HG02610 (cell line): ENCODE data around the gene FBF1.

ENCODE experiments used
- ATAC-seq: cut with Tn5 transposase; IDR thresholded peaks from one replicate; pipeline ENCODE4 v1.9.1; 2021; ENCODE audit warnings: mild to moderate bottlenecking, moderate library complexity; ENCODE audit not compliant: unreplicated experiment

FBF1 gene

DNA sequence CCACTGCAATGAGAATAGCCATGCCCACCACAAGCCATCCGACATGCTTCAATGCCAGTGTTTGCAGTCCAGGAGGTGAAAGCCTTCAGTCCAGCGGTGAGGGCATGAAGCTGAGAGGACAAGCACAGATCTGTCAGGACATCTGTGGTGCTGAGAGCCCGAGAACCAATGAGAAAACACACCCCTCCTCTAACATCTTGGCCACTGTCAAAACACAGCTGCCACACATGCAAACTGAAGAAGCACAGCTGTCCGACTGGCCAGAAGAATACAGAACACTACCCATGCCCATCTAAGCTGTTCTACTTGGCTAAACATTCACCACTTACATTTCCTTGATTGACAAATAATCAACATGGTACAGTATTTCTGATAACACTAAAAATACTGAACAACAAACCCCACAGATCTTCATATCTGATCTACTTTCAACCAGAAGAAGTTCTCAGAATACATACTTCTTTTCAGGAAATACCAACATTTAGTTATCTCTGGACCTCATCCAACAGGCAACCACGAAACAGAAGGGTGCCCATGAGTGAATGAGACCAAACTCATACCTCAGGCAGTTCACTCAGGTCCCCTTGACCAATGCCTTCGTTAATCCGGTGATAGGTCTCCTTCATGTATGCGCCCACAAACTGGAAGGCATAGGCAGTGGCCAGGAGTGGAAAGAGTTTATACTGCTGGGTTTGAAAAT lies 10.2 kb upstream of the FBF1 start:
- ATAC-seq = no peak

DNA sequence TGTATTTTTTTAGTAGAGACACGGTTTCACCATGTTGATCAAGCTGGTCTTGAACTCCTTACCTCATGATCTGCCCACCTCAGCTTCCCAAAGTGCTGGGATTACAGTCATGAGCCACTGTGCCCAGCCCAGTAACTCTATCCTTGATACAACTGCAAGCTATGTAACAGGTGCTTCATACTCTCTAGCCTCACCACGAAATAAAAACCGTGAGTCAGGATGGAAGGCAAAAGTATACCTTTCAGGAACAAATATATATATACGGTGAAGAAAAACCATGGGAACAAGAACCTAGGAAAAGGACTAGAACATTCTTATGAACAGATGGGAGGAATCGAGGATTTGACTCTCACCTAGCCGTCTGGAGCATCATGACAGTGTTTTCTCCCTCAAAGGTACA lies 9.6 kb upstream of the FBF1 start:
- no peak for ATAC-seq

DNA sequence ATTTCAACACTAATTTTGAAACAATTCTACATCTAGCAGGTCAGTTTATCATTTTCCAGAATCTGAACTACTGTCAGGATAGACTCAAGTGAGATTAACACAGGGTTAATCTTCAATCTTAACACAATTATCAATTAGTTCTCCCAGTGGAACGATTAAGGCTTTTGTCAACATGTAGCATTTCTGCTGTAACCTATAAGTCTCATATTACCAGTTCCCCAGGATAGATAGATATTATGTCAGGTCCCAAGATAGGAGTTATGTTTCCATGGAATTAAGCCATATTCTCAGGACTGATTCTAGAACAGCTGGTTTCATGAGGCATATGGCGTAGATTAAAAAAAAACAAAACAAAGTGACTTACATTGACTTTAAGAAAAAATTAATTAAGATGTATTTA lies 4.4 kb upstream of the FBF1 start:
- no peak for ATAC-seq

DNA sequence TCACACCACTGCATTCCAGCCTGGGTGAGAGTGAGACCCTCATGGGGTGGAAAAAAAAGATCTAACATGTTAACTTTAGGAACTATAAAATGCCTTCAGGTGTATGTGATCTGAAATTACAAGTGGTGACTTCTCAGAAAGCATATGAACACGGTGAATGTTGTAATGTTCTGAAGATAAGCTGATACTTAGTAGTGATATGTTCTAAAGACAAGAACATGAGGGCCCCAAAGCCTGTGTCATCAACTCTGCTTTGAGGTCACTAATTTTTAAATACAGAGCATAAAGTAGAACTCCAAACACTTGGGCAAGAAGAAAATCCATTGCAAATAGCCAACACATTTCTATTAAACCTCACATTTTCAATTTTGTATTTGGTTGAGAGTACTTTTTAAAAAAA lies 2.6 kb upstream of the FBF1 start:
- no peak for ATAC-seq

DNA sequence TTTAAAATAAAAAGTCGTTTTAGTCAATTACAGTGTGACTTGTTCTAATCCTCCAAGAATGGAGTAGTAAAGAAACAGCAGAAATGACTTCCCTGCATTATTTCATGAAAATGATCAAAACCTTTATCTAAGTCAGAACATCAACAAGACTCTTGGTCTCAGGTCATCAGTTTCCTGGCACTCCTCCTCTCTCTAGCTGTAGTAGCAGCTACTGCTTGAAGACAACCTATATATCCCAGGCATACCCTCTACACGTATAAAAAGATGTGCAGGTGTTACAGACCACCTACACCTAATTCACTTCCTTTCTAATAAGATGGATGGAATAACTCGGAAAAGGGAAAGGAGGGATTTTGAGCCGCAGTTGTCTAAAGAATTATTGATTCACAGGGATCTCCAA lies 1.6 kb upstream of the FBF1 start:
- no peak for ATAC-seq

DNA sequence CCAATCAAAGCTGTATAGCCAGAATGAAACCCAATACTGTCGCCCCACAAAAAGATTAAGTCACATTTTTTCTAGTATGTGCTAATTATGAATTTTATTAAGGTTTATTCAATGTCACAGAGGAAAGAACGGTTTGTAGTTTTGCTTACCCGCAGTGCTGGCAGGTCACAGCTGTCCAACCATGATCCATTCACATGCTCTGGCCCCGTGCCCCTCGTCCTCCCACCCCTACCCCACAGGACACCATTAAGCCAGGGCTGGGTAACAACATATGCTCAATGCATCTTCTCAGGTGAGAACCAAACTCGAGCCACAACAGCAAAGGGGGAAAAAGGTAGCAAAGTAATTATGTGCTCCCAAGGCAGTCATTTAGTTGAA lies 589 bp upstream of the FBF1 start:
- ATAC-seq = no peak

DNA sequence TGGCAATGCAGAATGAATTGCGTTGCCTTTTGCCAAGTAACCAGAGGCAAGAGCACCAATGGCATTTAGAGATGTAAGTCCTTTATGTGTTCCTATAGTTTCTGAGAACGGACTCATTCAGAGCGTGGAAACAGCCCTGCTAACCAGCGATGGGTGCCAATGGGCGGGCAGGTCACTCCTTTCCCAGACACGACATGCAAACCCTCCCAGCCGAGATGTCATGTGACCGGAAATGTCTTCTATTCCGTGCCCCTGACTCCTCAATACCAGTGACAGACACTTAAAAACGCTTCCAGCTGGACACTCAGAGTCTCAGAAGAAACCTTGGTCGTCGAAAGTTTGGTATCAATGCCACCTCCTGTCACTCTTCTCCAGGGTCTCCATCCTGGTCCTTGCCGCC lies 3.2 kb downstream of the FBF1 start:
- ATAC-seq = no peak

DNA sequence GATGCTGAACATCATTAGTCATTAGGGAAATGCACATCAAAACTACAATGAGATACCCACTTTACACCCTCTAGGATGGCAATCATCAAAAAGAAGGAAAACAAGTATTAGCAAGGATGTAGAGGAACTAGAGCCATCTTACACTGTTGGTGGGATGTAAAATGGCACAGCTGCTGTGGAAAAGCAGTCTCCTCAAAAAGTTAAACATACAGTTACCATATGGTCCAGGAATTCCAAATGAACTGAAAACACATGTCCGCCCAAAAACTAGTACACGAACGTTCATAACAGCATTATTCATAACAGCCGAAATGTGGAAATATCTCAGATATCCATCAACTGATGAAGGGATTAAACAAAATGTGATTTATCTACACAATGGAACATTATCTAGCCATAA lies 7.0 kb downstream of the FBF1 start:
- ATAC-seq = no peak

DNA sequence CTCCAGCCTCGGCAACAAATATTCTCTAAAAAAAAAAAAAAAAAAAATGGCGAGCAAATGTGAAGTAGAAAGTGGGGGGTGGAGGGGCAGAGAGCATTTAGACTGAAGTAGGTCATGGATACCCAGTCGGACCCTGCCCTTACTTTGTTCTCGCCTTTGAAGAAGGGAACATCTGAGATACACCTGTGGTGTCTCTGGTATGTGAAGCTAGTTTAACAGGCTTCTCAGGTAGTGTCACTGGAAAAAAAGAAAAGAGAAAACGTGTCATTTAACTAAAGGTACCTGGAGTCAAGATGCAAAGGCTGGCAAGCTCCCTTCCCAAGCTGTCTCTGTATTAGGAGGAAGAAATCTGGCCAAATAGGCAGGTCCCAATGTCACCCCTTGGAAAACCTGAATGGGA lies 8.0 kb downstream of the FBF1 start:
- ATAC-seq = no peak

DNA sequence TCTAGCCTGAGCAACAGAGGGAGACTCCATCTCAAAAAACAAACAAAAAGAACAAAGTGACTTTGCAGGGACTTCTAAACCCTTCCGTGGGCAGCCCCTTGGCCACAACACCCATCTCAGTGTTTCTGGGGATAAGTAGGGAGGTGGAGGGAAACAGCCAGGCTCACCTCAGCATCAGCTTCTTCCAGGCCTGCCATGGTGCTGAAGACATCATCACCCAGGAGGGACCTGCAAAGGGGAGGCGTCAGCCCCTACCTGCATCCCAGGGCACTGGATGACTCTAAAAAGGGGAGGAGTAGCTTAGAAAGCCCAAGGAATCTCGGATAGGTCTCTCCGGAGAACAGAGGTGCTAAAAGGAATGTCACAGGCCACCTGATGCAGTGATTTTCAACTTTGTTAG lies 9.8 kb downstream of the FBF1 start:
- ATAC-seq = no peak

DNA sequence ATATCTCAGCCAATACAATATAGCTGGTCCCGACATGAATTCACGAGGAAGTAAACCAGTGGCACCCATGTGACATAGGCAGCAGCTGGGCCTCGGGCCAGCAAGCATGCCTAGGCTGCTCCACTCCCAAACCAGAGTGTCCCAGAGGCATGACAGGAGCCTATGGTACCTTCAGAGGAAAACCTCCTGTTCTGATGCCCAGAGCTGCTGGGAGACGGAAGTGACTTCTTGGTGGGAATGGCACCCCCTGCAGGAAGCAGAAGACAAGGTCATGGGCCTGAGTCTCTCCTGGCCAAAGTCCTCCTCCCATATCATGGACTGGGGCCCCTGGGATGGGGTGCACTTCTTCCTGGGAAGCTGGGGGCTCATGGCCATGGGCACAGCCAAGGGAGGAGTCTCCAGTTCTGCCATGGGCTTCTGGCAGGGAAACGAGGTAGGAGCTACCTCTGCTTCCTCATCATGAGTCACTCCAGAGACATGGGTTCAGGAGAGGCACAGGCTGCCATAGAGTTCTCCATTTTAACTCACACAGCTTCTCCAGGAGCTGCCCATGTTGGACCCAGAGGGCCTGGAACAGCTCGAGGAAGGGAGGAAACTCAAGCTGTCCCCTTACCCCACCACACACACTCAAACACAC lies 13.4 kb downstream of the FBF1 start:
- no peak for ATAC-seq

DNA sequence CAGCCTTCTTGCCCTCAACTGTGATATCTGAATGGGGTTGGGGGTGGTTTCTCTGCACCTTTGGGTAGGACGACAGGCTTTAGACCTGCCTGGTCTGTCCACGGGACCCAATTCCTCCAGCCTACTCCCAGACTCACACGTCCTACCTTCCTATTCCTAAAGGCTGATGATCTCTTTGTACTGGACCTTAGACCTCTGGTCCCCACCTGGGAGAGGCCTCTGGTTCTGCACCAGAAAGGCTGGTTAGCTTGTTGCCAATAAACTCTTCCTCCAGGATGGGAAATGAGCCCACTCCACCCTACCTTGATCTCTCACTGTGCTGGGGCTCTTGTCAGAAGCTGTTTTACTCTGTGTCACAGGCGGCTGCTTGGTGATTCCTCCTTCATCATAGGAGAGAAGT lies 14.4 kb downstream of the FBF1 start:
- ATAC-seq = no peak

DNA sequence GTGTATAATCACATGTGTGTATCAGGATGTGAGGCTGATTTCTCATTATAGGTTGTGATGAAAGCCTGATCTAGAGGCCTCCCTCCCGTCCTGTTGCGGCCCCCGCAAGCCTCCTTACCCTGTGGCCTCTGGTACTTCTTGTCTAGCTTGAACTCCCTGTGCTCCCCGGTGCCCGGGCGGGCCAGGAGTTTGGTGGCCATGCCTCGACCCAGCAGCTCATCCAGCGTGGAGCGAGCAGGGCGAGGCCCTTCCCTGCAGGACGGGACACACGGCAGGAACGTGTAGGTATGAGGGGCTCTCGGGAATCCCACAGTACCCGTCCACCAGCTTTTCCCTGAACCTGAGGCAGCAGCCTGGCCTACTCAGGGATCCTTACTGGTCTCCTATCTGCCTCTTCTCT lies 14.9 kb downstream of the FBF1 start:
- no peak for ATAC-seq

DNA sequence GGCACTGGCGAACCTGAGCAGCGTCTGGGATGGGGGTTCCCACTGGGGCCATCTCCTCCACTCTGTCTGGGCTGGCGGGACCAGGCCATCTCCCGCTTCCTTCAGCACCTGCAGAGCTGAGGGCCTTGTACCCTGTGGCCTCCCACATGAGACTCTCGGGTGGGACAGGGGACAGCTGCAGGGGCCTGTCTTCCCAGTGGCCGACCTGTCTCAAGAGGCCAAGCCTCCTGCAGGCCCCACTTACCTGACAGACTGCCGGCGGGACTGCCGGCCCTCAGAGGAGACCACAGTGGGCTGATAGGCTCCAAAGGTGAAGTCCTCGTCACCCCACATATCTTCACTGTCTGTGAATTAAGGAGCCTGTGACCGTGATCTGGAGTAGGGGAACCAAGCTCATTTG lies 15.7 kb downstream of the FBF1 start:
- ATAC-seq = no peak

DNA sequence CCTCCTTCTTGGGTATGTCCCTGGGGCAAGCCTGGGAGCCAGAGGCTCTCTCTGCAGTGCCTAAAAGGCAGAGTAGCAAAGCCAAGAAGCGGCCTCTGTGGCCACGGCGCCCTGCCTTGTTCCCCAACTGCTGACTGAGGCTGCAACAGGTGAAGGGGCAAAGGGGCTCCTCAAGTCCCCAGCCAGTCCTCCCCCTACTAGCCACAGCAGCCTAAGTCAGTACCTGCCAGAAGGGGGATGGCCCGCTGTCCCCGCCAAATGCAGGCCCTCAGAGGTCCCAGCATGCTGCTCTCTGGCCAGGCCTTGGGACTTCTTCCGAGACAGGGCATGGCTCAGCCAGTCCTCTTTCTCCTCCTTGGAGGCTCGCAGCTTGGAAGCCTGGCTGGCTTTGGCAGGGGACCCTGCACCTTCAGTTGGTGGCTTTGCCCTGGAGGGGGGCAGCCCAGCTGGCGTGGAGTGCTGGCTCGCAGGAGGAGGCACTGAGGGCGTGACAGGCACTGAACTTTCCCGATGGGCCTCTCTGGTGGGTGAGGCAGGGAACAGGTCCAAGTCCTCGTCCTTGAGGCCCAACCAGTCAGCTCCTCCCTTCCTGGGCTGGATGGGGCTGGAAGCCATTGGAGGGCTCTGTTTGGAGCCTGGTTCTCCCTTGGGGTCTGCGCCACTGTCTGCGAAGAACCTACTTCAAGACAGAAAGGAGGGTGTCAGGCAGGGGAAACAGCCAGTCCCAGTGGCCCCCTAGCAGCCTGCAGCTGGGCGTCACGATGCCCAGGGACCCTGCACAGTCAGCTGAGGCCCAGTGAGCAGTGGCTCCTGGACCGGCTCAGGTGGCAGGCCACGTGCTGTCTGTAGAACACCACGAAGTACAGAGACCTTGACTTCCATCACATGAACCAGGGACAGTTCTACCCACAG lies 17.6 kb downstream of the FBF1 start:
- ATAC-seq = no peak

DNA sequence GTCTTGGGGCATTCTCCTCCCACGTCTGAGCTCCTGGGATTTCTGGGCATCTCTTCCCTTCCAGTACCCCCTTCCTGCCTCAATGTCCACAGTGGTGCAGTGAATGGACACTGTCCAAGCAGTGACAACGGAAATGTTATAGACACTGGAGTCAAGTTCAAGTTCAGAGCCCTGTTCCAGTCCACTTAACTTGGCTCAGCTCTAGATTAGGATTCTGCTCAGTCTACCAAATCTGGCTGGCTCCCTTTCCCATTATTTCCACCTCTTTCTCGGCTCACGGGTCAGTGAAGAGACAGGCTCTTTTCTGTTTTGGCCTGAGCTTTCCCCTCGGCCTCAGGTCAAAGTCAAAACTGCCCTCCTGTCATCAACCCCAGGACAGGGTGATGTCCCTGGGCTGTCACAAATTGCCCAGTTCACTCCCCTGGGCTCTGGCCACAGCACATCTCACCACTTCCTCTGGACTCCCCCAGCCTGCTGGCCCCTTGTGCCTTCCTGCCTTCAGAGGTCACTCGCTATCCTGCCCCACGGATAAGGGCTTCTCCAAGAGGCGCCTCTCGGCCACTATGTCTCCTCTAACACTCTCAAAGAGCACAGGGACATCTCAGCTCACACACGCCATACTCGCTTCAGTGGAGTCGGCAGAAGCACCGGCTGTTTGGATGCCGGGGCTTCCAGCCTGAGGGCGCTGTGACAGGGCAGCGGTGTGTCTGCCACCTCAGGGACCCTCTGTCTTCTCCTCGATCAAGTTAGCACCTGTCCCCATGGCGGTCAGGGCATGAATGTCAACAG lies 18.5 kb downstream of the FBF1 start:
- ATAC-seq = no peak

DNA sequence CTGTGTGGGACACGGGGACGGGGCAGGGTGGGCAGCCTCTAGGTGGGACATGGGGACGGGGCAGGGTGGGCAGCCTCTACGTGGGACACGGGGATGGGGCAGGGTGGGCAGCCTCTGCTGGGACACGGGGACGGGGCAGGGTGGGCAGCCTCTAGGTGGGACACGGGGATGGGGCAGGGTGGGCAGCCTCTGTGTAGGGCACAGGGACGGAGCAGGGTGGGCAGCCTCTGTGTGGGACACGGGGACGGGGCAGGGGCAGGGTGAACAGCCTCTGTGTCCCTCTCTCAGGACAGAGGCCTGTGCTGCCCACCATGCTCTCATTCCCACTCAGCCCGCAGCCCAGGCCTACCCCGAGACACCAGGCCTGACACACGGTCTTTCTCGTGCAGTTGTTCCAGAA lies 19.2 kb downstream of the FBF1 start:
- no peak for ATAC-seq

DNA sequence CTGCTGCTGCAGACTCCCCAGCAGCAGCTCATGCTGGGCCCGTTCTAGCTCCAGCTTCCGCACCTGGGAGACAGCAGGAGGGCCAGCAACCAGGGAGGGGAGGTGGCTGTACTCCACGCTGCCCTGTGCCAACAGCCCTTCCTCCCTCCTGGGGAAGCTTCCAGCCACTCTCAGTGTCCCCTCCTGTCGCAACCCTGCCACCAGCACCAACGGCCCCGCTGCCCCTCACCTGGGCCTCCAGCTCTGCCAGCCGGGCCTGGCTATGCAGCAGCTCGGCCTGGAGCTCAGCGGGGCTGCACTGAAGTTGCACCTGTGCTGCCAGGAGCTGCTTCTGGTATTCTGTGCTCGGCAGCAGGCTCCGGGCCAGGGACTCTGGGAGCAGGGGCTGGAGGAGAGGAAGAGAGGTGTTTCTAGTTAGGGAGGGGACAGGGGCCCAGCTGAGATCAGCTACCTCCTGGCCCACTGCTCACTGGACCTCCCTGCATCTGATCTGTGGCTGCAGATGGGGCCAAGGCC lies 20.7 kb downstream of the FBF1 start:
- no peak for ATAC-seq

DNA sequence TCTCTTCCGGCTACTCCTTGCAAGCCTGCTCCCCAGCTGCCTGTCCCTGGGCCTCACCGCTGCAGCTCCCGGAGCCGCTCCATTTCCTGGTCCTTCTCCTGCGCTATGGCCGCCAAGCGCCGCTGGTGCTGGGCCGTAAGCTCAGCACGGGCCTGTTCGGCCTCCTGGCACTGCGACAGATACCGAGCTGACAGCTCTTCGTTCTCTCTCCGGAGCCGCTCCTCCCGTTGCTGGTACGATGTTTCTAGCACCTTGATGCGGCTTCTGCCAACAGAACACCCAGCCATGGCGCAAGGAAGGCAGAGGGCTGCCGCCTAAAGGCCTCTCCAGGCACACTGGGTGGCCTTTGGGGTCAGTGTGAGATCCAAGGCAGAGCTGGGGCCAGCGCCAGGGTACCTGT lies 21.2 kb downstream of the FBF1 start:
- no peak for ATAC-seq

DNA sequence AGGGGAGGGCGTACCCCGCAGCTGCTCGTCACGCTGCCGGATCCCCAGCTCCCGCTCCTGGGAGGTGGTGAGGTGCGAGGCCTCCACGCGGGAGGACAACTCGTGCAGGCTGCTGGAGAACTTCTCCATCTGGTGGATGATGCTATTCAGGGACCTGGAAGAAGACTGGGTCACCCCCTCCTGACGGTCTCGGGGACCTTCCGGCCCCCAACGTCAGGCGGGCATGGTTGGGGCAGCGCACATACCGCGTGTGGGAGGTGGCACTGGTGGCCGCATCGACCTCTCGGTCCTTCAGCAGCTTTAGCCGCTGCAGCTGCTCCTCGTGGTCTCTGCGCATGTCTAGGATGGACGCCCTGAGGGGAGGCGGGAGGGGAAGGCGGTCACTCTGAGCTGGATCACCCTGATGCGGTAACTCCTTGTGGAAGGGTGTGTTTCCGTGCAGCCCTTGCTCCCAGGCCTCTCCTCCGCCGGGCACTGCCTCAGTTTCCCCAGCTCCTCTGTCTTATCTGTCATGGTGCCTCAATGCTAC lies 22.9 kb downstream of the FBF1 start:
- ATAC-seq = no peak
